H4 (cell line): ENCODE results near the gene HOXA3. TPM values are rescaled to one million over a fixed set of nuclear protein-coding genes. Genes with fewer than 3 reads are reported as not detected.

Source experiments
- DNase-seq: peaks from one replicate; pipeline ENCODE4 v3.0.0-alpha.2; 2015; ENCODE audit warnings: low spot score
- total RNA-seq: library from RNA; depleted of rRNA; stranded (reverse); fragments of >200 nt; shearing (Covaris generic); gene quantifications from 2 replicates; pipeline ENCODE4 v1.2.3, GENCODE V29; 2014

HOXA3 gene
- total RNA-seq, 1 experiment from 2014 or later = 5.5 TPM

DNA sequence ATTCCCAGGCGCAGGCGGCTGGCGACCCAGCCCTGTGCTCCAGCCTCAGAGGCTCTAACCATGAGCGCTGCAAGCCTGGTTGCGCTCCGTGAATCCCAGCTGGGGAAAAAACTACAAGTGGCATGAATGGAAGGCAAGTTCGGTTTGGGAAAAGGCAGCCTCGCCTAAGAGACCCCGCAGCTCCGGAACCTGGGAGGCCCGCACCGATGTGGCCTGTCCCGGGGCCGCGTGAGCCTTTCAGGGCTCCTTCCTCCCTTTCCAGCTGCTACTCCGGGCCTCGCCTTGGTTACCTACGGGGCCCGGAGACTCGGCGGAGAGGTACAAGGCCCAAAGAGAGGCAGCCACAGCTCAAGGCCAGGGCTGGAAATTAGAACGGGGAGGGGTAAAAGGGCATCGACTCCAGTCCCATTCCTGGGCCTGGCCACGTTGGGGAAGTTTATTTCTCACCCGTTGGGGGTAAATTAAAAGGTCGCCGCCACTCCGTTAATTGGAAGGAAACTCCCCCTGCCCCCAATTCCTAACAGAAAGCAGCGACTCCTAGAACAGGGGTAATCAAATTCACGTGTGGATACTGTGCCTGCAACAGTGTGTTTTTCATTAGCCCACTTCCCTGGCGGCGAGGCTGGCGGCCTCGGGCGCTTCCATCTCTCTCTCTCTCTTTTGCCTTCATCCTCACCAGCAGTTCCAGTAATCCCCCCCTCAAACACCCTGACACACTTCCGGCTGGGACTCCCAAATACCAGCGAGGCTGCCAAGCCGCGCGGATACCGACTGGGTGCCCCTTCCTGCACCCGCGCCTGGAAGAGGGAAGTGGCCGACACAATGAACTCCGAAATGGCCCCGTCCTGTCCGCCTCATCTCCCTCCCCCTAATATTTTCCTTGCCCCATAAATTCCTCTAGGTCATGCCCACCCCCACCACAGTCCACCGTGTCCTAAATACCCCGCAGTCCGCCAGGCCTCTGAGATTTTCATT is 14.4 kb upstream of the HOXA3 start:
- DNase-seq = no peak

DNA sequence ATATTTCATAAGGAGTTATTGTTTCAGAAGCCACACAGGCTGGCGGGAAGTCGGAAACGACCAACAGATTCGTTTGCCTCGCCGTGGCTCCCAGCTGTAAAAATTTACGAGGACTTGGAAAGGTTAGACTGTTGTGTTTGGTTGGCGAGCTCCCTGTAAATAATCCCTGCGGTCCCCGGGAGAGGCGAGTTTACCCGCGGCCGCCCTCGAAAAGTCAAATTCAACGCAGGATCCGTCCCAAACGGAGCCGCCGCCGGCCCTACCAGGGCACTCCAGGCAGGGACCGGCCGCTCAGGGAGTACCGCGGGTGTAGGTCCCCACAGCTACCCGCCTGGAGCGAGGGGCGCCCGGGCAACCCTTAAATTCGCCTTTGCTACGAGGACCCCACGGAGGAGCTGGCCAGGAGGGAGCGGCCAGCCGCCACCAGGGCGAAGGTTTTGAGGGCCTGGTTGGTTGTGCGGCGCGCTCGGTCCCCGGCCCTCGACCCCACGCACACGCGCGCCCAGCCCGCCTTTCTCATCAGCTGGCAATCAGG is 13.7 kb upstream of the HOXA3 start:
- no peak for DNase-seq

DNA sequence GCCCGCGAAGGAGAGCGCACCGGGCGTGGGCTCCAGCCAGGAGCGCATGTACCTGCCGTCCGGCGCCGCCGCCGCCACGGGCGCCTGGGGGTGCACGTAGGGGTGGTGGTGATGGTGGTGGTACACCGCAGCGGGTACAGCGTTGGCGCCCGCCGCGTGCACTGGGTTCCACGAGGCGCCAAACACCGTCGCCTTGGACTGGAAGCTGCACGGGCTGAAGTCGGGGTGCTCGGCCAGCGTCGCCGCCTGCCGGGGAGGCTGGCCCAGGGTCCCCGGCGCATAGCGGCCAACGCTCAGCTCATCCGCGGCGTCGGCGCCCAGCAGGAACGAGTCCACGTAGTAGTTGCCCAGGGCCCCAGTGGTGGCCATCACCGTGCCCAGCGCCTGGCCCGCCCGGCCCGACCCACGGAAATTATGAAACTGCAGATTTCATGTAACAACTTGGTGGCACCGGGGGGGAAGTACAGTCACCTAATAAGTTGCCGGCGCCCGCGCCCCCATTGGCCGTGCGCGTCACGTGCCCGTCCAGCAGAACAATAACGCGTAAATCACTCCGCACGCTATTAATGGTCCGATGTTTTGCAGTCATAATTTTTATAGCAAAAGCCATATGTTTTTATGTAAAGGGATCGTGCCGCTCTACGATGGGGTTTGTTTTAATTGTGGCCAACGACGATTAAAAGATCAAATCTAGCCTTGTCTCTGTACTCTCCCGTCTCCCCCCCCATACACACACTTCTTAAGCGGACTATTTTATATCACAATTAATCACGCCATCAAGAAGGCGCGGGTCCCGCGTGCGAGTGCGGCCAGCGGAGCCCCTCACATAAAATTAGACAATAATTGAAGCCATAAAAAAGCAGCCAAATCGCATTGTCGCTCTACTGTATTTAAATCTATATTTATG is 13.0 kb upstream of the HOXA3 start, which contains the start of gene HOXA9:
Gene HOXA9 (minus strand): TSS at position 449 of the 907 bp plus-strand sequence. CDS start 80 bp downstream, at position 369.
- DNase-seq = no peak

DNA sequence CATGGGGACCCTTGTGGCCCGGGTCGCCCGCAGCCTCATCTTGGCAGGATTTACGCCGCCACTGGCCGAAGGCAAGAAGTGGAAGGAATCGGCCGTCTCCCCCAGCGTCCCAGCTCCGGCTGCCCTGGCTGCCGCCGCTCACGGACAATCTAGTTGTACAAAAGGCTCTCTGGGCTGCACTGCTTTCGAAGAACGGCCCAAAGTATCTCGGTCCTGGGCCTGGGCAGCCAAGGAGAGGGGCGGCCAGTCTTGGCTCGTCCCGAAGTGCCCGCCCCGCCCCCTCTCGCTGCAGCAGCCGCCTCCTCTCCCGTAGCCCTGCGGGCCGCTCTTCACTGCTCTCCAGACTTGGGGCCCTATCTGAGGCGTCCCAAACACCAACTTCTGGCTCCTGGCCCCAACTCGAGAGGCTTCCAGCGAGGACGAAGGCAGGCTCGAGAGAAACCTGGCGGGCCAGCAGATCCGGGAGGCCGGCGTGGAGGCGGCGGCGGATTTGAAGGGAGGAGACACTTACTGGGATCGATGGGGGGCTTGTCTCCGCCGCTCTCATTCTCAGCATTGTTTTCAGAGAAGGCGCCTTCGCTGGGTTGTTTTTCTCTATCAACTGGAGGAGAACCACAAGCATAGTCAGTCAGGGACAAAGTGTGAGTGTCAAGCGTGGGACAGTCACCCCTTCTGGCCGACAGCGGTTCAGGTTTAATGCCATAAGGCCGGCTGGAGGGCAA is 12.1 kb upstream of the HOXA3 start:
- no peak for DNase-seq

DNA sequence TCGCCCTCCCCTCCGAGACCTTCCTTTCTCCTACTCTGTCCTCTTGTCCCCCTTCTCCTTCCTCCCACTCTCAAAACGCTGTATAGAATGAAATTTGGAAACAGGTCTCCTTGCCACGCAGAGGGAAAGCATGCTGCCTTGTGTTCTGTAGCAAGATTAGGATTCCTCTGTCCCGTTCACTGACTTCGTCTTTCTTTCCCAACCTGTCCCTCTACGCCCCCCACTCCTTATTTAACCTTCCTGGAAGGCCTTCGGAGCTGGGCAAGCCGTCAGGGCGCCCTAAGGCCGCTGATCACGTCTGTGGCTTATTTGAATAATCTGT is 11.6 kb upstream of the HOXA3 start:
- DNase-seq = no peak

DNA sequence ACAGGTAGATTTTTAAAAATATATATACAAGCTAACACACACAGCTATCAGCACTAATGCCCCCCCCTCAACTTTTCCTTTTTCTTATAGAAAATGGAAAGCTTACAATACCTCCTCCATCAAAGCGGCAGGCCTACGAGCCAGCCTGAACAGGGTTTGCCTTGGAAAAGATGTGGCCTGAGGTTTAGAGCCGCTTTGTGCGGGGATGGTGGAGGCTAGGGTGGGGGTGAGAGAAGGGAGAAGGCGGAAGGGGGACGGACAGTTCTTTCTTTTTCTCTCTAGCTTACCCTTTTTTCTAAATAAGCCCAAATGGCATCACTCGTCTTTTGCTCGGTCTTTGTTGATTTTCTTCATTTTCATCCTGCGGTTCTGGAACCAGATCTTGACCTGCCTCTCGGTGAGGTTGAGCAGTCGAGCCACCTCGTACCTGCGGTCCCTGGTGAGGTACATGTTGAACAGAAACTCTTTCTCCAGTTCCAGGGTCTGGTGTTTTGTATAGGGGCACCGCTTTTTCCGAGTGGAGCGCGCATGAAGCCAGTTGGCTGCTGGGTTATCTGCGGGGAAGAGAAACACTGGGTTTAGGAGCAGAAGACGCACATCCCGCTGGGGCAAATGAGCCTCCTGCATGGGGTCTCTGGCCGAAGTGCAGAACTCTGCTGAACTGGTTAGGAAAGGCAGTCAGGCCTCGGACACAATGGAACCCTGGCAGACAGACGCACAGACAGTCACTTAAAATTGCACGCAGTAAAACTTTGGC is 11.1 kb upstream of the HOXA3 start:
- no peak for DNase-seq

DNA sequence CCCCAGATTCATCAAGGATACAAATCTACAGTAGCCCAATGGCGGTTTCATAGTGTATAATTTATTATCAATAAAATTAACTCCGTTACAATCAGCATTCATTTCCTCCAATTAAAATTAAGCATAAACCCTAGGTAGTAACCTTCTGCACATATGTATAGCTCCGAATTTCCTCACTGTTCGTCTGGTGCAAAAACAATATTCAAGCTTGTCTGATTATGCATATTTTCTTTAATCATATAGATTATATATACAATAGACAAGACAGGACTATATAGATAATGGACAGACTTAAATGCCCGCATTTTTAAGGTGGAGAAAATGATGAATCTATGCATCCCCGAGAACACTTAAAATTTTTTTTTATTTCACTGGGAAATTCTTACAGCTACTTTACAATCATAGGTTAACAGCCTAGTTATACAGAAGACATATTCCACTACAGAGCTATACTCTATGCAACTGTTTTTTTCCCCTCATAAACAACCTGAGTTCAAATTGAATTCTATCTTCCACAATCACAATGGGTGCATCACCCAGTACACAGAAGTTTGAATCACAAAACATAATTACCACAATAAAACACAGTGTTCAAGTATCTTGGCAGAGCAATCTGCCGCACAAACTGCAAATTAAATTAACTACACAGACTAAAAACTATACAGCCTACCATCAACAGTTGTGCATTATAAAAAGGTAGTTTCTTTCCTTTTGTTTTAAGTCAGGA is 10.3 kb upstream of the HOXA3 start:
- DNase-seq = no peak

DNA sequence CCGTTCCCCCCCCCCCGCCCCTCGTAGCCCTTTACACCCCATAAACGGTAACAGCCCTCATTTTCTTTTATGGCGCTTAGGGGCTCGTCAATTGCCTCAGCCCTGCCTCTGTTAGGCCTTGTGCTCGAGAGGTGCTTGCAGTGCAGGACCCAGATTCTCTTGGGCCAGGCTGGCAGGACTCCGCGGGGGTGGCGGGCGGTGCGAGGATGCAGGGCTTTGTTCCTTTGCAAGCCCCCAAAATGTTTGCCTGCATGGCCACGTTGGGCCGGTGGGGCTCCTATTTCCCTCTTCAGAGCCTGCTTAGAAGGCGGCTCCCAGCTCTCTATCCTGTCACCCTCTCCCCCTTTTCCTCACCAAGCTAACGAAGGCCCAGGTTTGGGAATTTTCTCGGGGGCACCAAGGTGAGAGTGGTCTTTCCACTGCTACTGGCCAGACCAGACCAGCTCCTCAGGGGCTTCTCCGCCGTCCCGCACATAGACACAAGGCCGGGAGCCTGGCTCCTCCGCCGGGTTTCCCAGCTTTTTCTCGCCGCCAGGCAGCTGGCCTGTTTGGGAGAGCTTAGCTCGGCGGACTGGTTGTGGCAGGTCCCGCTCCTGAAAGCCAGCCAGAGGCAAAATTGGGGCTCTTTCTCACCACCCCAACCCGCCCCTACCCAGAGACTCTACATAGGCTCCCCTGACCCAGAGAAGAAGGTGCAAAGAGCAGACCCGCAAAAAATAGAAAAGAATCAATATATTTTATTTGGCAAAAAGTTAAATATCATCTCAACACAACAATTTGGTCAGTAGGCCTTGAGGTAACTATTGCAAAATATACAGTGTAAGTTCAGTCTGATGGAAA is 9.6 kb upstream of the HOXA3 start:
- no peak for DNase-seq

DNA sequence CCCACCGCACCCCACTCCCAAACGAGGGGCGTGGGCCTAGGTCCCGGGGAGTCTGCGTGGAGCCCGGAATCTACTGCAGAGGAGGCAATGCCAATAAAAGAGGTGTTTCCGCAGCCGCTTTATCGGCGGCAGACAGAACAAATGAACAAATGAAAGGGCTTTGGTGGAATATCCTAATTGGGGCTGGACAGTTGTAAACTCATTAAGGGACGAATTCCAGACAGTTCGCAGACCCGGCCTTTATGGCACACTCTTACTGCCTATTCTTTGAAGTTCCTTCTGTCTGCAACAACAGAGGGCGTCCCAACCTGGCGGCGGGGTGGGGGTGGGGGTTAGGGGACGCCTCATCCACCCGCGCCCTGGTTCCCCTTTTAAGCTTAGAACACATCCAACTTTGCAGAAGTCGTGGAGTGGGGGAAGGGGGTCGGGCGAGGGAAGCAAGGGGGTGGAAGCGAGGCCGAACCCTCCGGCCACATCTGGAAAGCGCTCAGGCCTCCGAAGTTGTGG is 8.9 kb upstream of the HOXA3 start:
- no peak for DNase-seq

DNA sequence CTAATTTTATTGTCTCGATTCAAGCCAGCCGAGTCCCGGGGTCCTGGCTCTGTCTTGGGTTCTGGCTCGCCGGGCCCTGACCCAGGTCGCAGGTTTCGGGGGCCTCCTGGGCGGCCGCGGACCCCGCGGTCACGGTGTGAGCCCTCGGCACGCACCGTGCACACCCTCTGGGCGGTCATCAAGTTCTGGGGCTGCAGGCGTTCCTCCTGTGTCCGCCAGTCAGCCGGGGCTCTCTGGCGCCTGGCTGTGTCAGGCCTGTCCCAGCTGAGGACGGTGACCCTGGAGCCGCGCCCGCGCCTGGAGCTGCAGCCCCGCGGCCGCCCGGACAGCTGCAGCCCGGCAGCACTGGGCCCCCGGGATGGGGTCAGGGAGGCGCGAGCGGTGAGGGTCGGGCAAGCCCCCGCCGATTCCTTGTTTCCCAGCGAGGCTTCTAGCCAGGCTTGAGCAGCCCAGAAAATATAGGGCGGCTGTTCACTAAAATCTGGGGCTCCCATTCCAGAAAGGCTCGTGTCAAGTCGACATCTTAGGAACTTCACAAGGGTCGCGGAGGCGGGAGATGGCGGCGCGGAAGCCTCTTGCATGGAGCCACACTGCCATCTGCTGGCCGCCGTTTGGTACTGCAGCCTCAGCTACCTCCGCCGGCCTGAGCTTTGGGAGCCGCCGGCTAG is 8.3 kb upstream of the HOXA3 start:
- DNase-seq = peak; percentile 90

DNA sequence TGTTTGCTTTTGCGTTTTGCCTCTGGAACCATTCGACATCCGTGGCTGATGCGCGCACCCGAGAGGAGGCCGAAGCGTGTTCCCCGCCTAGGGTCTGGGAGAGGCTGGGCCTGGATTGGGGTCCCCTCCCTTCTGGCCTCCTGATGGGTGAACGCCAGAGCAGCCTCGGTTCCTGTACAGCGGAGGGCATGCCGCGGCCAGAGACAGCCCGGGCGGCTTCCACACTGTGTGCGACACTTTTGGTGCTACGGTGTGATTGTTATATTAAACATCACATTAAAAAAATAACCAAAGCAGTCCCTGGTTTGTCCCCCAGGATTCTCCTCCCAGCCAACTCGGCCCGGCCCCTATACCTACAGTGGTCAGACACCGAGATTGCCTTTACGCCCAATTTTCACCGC is 7.8 kb upstream of the HOXA3 start:
- DNase-seq = no peak

DNA sequence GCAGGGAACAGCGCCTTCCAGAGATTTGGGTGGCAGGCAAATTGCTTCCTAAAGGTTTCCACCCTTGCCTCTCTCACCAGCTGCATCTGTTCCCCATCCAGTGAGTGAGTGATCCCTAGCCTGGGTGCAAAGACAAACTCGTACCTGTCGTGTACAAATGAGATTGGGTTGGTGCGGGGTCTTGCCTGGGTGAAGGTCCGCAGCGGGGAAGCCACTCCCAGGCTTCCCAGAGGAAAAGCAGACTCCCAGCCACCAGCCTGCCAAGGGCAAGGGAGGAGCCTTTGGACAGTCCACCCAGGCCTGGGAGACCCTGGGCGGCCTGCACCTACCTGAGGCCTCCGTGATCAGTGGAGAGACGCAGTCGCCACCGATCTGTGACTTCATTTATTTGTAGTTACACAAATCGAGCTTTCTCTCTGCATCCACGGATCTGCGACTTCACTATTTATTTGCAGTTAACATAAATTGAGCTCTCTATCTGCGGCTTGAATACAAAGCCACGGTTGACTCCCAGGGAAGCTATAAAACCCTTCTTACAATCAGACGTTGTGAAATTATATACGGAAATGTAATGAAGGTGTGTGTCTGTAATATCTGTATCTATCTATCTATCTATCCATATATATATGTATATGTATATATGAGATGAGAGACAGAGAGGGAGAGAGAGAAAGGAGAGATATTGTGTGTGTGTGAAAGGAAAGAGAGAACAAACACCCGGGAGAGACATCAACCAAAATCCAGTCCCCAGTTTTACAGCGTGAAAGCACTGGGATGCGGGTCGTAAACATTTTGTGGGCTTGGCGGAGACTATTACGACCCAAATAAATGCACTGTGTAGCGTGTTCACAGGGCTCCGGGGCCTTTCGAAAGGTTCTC is 7.1 kb upstream of the HOXA3 start:
- no peak for DNase-seq

DNA sequence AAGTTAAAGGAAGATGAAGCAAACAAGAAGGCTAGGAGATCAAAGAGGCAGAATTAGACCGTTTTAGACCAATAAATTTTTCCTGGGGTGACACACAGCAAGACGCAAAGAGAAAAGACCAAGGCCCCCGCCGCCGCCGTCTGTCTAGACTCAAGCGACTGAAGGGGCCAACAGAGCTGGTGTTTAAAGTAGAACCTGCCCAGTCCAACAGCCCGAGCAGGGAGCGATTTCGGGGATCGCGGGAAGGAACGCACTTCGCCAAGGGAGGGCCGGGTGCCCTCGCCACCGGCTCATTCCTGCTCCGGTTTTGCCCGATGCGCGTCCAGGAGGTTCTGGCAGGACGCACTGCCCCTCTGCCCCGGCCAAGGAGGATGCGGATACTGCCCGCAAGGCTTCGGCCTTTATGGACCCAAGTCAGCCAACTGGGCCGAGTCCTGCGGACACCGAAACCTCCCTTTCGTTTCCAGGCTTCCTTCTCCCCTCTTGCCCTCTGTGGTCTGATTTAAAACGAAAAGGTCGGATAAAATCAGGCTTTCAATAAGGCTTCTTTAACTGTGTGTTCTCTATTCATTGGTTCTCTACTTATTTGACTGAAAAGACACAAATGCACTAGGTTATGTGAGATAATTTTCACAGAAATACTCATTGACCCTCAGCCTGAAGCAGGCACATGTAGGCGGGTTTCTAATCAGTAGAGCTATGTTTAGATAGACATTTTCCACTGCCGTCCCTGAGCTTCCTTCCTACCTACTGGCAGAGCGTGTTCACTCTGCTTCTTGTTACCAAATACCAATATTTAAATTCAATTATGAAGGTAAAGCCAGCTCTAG is 6.3 kb upstream of the HOXA3 start:
- DNase-seq = no peak

DNA sequence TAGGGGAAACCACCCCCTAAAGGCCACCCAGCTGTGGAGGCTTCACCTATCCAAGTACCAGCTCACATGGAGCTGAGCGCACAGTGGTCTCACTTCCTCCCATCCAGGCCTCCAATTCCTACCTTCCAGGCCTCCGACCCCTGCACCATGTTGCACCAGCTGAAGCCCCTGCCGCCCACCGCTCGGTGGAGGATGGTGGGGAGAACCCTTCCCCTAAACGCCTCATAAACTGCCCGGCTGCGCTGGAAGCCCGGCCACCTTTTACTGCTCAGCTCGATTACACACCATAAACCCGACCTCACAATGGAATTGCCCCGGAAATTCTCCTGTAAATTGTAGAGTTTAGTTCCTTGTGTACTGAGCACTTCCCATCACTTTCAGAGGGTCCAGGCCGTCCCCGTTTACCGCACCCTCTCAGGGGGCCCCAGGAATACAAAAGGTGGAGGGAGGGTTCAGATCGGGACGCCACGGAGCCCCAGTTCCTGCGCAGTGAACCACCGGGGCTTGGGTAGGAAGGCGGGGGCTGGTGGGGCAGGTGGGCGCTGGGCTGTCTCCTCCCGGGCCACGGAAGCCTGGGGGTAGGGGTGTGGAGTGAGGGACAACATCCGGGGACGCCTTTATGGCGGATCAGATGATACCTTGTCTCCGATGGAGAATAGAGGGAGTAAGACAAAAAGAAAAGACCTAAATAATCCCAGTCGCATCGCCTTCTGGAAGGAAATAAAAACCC is 5.5 kb upstream of the HOXA3 start:
- no peak for DNase-seq

DNA sequence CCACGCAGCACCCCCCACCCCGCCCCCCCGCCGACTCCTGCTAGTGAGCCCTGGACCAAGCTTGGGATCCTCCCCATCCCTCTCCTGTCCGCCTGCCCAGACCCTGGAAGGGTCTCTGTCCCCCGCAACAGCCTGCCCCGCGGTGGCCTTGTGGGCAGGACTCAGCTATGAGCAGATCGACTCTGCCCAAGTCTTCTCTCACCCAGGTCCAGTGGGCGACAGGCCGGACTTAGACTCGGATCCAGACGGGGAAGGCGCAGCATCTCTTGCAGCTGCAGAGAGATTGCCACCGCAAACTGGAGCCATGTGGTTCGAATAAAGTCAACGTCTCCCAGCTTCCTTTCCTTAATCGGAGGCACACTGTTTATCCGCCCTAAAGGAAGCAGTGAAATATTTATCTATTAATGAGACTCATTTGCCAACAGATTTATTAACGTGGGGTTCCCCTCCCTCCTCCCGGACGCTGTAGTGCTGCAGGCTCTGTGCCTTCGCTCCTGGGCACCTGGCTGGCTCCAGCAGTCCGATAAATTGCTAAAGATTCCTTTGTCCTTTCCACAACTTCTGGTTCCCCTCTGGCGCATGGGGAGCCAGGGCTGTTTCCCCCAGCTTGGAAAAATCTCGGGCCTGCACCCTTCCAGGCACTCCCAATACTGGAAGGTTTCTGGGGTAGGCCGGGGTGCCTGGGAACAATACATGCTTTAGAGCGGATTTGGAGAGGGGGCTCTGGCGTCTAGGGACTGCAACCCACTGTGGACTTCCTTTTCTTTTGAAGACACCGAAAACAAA is 4.7 kb upstream of the HOXA3 start:
- no peak for DNase-seq
